SK-N-SH (cell line): ENCODE results near the gene CCDC32. TPM values are rescaled to one million over a fixed set of nuclear protein-coding genes. Genes with fewer than 3 reads are reported as not detected.

ENCODE experiments used
- CTCF ChIA-PET: fragments of 300-600, 350-600 bp; formaldehyde crosslinking; extraction: SDS; loops from one replicate; lab custom pipeline; 2021; lab: Yijun Ruan, JAX
- POLR2A ChIA-PET: fragments of 350-600 bp; sonication (Branson Sonifier 250); formaldehyde crosslinking; extraction: SDS; loops from one replicate; lab custom pipeline; 2020; ENCODE audit warnings: antibody characterized with exemption, inconsistent platforms; lab: Yijun Ruan, JAX
- DNase-seq: peaks from one replicate; pipeline ENCODE4 v3.0.0; 2012
- H2AFZ ChIP-seq: fragments of 200-600 bp; sonication (generic); 2 replicates; pipeline ENCODE4 v1.8.1; 2016; ENCODE audit warnings: antibody characterized with exemption, mild to moderate bottlenecking, low read depth
- H3F3A ChIP-seq: fragments of 200-600 bp; sonication (generic); replicated peaks from 2 replicates; pipeline ENCODE3; 2016; ENCODE audit warnings: antibody characterized with exemption, mild to moderate bottlenecking; ENCODE audit not compliant: insufficient read depth
- H3K27ac ChIP-seq, 2 experiments: fragments of 200-500 bp in 1 of 2; fragments of 200-600 bp in 1 of 2; sonication (Bioruptor generic) in 1 of 2; sonication (generic), shearing (Covaris generic) in 1 of 2; 2 replicates each; pipeline versions ENCODE4 v1.5.1 to v1.6.1; 2014 to 2016; ENCODE audit warnings: low read depth in 2 of 2, inconsistent platforms in 1 of 2, low read length in 1 of 2, mild to moderate bottlenecking in 1 of 2, mixed read lengths in 1 of 2
- H3K27me3 ChIP-seq: fragments of 200-600 bp; sonication (generic), shearing (Covaris generic); 2 replicates; pipeline ENCODE4 v1.6.1; 2016; ENCODE audit warnings: mixed run types; ENCODE audit not compliant: insufficient read depth
- H3K36me3 ChIP-seq, 2 experiments: fragments of 200-500 bp in 1 of 2; fragments of 200-600 bp in 1 of 2; sonication (Bioruptor generic) in 1 of 2; sonication (generic) in 1 of 2; replicated peaks in 1 of 2; 2 replicates each; pipeline versions ENCODE3 to v1.5.1; 2014 to 2016; ENCODE audit warnings: low read length in 1 of 2, mild to moderate bottlenecking in 1 of 2; ENCODE audit not compliant: insufficient read depth in 2 of 2, control insufficient read depth in 1 of 2
- H3K4me1 ChIP-seq, 2 experiments: fragments of 200-500 bp in 1 of 2; fragments of 200-600 bp in 1 of 2; sonication (Bioruptor generic) in 1 of 2; sonication (generic), shearing (Covaris generic) in 1 of 2; 2 replicates each; pipeline versions ENCODE4 v1.5.1 to v1.6.1; 2014 to 2016; ENCODE audit warnings: low read depth in 1 of 2, low read length in 1 of 2, mixed run types in 1 of 2; ENCODE audit not compliant: insufficient read depth in 2 of 2, control insufficient read depth in 1 of 2
- H3K4me2 ChIP-seq: fragments of 200-600 bp; sonication (generic), shearing (Covaris generic); 2 replicates; pipeline ENCODE4 v1.6.1; 2017; ENCODE audit warnings: mixed run types
- H3K4me3 ChIP-seq, 2 experiments: fragments of 200-500 bp in 1 of 2; fragments of 200-600 bp in 1 of 2; sonication (Bioruptor generic) in 1 of 2; sonication (generic), shearing (Covaris generic) in 1 of 2; 2 replicates each; pipeline versions ENCODE4 v1.5.1 to v1.8.1; 2014 to 2016; ENCODE audit warnings: low read depth in 2 of 2, inconsistent platforms in 1 of 2, low read length in 1 of 2, mild to moderate bottlenecking in 1 of 2, mixed read lengths in 1 of 2, moderate library complexity in 1 of 2
- H3K79me2 ChIP-seq: fragments of 200-600 bp; sonication (generic); 2 replicates; pipeline ENCODE4 v1.8.1; 2017; ENCODE audit warnings: mild to moderate bottlenecking; ENCODE audit not compliant: insufficient read depth
- H3K9ac ChIP-seq: fragments of 200-600 bp; sonication (generic); 2 replicates; pipeline ENCODE4 v1.6.1; 2017; ENCODE audit warnings: mixed run types
- H3K9me2 ChIP-seq: fragments of 200-600 bp; sonication (generic); 2 replicates; pipeline ENCODE4 v1.6.1; 2017; ENCODE audit warnings: mixed run types
- H3K9me3 ChIP-seq: fragments of 200-600 bp; sonication (generic); 2 replicates; pipeline ENCODE4 v1.6.1; 2017; ENCODE audit warnings: mixed run types, mild to moderate bottlenecking, moderate library complexity
- H4K20me1 ChIP-seq: fragments of 200-600 bp; sonication (generic); 2 replicates; pipeline ENCODE4 v1.6.1; 2017; ENCODE audit warnings: mild to moderate bottlenecking, mixed run types; ENCODE audit not compliant: insufficient read depth
- EP300 ChIP-seq, 2 experiments: IDR thresholded peaks; 2 replicates each; pipeline versions ENCODE4 v1.4.0 to v1.6.1; 2012; ENCODE audit warnings: borderline replicate concordance in 1 of 2, low read depth in 1 of 2, low read length in 1 of 2
- FOSL2 ChIP-seq: IDR thresholded peaks from 2 replicates; pipeline ENCODE4 v1.4.0; 2012; ENCODE audit warnings: low read depth, mild to moderate bottlenecking, moderate library complexity, borderline replicate concordance
- FOXJ3 ChIP-seq: sonication (generic); formaldehyde crosslinking; IDR thresholded peaks from 2 replicates; pipeline ENCODE4 v1.5.1; 2020; ENCODE audit warnings: mild to moderate bottlenecking, missing genetic modification reagents
- FOXM1 ChIP-seq: IDR thresholded peaks from 2 replicates; pipeline ENCODE4 v1.4.0; 2012; ENCODE audit warnings: low read depth, mild to moderate bottlenecking
- GATA2 ChIP-seq: sonication (generic); formaldehyde crosslinking; IDR thresholded peaks from 2 replicates; pipeline ENCODE4 v1.5.0; 2020; ENCODE audit warnings: mild to moderate bottlenecking, missing genetic modification reagents
- IRF3 ChIP-seq: fragments of 150-350 bp; IDR thresholded peaks from 2 replicates; pipeline ENCODE4 v1.6.1; 2016; ENCODE audit warnings: mild to moderate bottlenecking, low read depth, low read length
- JUND ChIP-seq: IDR thresholded peaks from 2 replicates; pipeline ENCODE4 v1.4.0; 2012
- MAX ChIP-seq: IDR thresholded peaks from 2 replicates; pipeline ENCODE4 v1.4.0; 2012; ENCODE audit warnings: low read depth
- MXI1 ChIP-seq: IDR thresholded peaks from 2 replicates; pipeline ENCODE4 v1.6.1; 2012; ENCODE audit warnings: mild to moderate bottlenecking, low read depth, low read length, improper control_type of control experiment
- NFIC ChIP-seq: IDR thresholded peaks from 2 replicates; pipeline ENCODE4 v1.4.0; 2012; ENCODE audit warnings: borderline replicate concordance
- NRF1 ChIP-seq: IDR thresholded peaks from 2 replicates; pipeline ENCODE4 v1.6.1; 2012; ENCODE audit warnings: low read depth, mild to moderate bottlenecking, low read length
- POLR2AphosphoS5 ChIP-seq: IDR thresholded peaks from 2 replicates; pipeline ENCODE4 v1.6.1; 2012; ENCODE audit warnings: low read depth, low read length
- RCOR1 ChIP-seq: fragments of 150-350 bp; IDR thresholded peaks from 2 replicates; pipeline ENCODE4 v1.6.1; 2017; ENCODE audit warnings: antibody characterized with exemption, low read length
- RFX5 ChIP-seq: IDR thresholded peaks from 2 replicates; pipeline ENCODE4 v1.6.1; 2012; ENCODE audit warnings: mild to moderate bottlenecking, improper control_type of control experiment, low read length
- RXRA ChIP-seq: IDR thresholded peaks from 2 replicates; pipeline ENCODE4 v1.4.0; 2012; ENCODE audit warnings: low read depth, mild to moderate bottlenecking, borderline replicate concordance
- WGBS: methylation state at CpG from one replicate; pipeline ENCODE4 v1.1.6; 2017; ENCODE audit warnings: low lambda C conversion rate; 5-methylcytosine and 5-hydroxymethylcytosine counted together
- polyA plus RNA-seq, 3 experiments: library from polyadenylated mRNA; depleted of rRNA; stranded (reverse); fragments of >200 nt; gene quantifications; 2 replicates each; pipeline ENCODE4 v1.2.3, GENCODE V29; 2012
- TF ChIP-seq, protein P1 (sequence below): fragments of 150-350 bp; IDR thresholded peaks from 2 replicates; pipeline ENCODE4 v1.6.1; 2017; ENCODE audit warnings: antibody characterized with exemption, low read length, low read depth, borderline replicate concordance
- TF ChIP-seq, protein P2 (sequence below): fragments of 200-600 bp; sonication (generic); IDR thresholded peaks from 2 replicates; pipeline ENCODE4 v1.6.1; 2017; ENCODE audit warnings: antibody characterized with exemption, mild to moderate bottlenecking, moderate library complexity

The CCDC32 gene
- polyA plus RNA-seq, 1 of the 3 experiments (the other 2 are of a cell fraction), result 7.4 TPM

DNA sequence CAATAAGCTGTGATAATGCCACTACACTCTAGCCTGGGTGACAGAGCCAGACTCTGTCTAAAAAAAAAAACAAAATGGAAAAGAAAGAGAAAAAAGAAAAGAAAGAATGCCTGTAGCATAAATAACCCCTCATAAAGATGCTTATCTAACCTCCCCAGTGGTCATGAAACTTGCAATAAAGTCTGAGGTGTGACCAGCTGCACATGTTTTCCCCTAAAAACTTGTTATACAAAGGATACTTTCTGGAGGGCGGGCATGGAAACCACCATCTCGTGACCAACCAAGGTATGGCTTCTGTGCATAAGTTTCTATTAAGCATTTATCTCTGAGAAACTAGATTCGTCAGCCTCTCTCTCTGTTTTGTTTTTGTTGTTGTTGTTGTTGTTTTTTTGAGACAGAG, 21.8 kb downstream of the CCDC32 start:
- Histone ChIP-seq H3K27ac (no peak overlapping the region), H3K4me3 (no peak overlapping the region), H3K9me2 (no peaks in the 10 kb centered on the region), H3K27me3 (no peaks in the 10 kb centered on the region), H2AFZ (no peak overlapping the region), H3K79me2 (no peaks in the 10 kb centered on the region), H3K4me1 (peaks cover 0 to 4% of the 10 kb centered on the region in 2 experiments; a peak in 1 of 4 replicates), H4K20me1 (no peaks in the 10 kb centered on the region), H3K4me2 (no peak overlapping the region), H3K9ac (no peak overlapping the region), H3K9me3 (no peaks in the 10 kb centered on the region), H3F3A (no peaks in the 10 kb centered on the region), H3K36me3 (peaks cover 0 to 1% of the 10 kb centered on the region in 2 experiments)
- ChIA-PET POLR2A (no interaction called here), CTCF (interaction anchor here (0.6 kb wide), 1 partner anchor 192 kb away, joined by 3 read pairs; no protein-coding TSS in a partner anchor)
- DNase-seq, result no peak
- TF ChIP-seq RXRA (no peak), RFX5 (no peak), GATA2 (CRISPR knock-in tag) (no peak), NFIC (no peak), IRF3 (no peak), FOXJ3 (no peak), POLR2AphosphoS5 (no peak), FOXM1 (no peak), MAX (no peak), EP300 (IDR thresholded peaks at IDR 0.05; ENCODE audit: borderline replicate concordance in 1 of 2, low read depth in 1 of 2, low read length in 1 of 2) (no peak), NRF1 (no peak), RCOR1 (no peak), JUND (no peak), FOSL2 (no peak), MXI1 (no peak)
- TF ChIP-seq, protein P1, sequence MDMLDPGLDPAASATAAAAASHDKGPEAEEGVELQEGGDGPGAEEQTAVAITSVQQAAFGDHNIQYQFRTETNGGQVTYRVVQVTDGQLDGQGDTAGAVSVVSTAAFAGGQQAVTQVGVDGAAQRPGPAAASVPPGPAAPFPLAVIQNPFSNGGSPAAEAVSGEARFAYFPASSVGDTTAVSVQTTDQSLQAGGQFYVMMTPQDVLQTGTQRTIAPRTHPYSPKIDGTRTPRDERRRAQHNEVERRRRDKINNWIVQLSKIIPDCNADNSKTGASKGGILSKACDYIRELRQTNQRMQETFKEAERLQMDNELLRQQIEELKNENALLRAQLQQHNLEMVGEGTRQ, result no peak
- TF ChIP-seq, protein P2, sequence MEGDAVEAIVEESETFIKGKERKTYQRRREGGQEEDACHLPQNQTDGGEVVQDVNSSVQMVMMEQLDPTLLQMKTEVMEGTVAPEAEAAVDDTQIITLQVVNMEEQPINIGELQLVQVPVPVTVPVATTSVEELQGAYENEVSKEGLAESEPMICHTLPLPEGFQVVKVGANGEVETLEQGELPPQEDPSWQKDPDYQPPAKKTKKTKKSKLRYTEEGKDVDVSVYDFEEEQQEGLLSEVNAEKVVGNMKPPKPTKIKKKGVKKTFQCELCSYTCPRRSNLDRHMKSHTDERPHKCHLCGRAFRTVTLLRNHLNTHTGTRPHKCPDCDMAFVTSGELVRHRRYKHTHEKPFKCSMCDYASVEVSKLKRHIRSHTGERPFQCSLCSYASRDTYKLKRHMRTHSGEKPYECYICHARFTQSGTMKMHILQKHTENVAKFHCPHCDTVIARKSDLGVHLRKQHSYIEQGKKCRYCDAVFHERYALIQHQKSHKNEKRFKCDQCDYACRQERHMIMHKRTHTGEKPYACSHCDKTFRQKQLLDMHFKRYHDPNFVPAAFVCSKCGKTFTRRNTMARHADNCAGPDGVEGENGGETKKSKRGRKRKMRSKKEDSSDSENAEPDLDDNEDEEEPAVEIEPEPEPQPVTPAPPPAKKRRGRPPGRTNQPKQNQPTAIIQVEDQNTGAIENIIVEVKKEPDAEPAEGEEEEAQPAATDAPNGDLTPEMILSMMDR, result no peak
- 92% methylated on average over 3 of the region's 3 CpGs for WGBS
